ENCODE results near the gene PLCG2. TPM values are rescaled to one million over a fixed set of nuclear protein-coding genes. Genes with fewer than 3 reads are reported as not detected.
"Not testable (repeated sequence)": the region's sequence is repeated elsewhere in the genome, so short reads cannot be mapped to it uniquely, and the experiment has no call there.

Gene PLCG2
- total RNA-seq, 2 donors from 2014 or later: 7.4 to 13.4 TPM

GRCh38 chr16:81740169-81740568 is 38.9 kb upstream of the PLCG2 start:
- no peak overlapping the region for H3K27ac ChIP-seq
- no peak for DNase-seq (ENCODE audit: low spot score)
- no peaks in the 10 kb centered on the region for H3K36me3 ChIP-seq
- peaks cover 0 to 13% of the 10 kb centered on the region in 2 donors for H3K4me1 ChIP-seq
- no peaks in the 10 kb centered on the region for H3K27me3 ChIP-seq
- TF ChIP-seq CTCF (IDR thresholded peaks at IDR 0.05): no peak
- no peak overlapping the region for H3K4me3 ChIP-seq
- no peaks in the 10 kb centered on the region for H3K9me3 ChIP-seq

- not testable (repeated sequence) for DNase-seq (ENCODE audit: low spot score); H3K27ac ChIP-seq; H3K27me3 ChIP-seq; H3K4me3 ChIP-seq; H3K36me3 ChIP-seq; H3K9me3 ChIP-seq
- peaks cover 0 to 21% of the 10 kb centered on the region in 2 donors for H3K4me1 ChIP-seq
These were observed 37.7 kb upstream of the PLCG2 start for GRCh38 chr16:81741430-81741770.

GRCh38 chr16:81744385-81744784 is 34.7 kb upstream of the PLCG2 start:
- H3K36me3 ChIP-seq: no peaks in the 10 kb centered on the region
- H3K27me3 ChIP-seq: no peaks in the 10 kb centered on the region
- no peak for TF ChIP-seq CTCF (IDR thresholded peaks at IDR 0.05)
- peaks cover 0 to 8% of the 10 kb centered on the region in 2 donors for H3K4me1 ChIP-seq
- no peak overlapping the region for H3K4me3 ChIP-seq
- no peaks in the 10 kb centered on the region for H3K9me3 ChIP-seq
- no peak overlapping the region for H3K27ac ChIP-seq
- no peak for DNase-seq (ENCODE audit: low spot score)

DNA sequence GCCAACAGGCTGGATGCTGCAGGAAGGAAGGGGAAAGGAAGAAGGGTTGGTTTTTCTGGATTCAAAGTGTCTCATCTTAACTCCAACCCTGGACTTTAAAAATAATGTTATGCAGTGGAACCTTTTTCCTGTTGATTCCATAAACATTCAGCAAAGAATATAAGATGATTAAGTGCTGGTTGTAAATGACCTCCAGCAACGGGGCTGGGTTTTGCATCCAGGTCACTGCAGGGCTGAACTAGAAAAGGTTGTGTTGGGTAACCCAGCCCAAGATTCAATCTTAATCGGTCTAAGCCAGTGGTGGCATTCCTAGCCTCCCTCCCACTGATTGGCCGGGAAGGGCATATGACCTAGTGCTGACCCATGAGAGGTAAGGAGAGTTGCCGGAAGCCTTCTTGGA is 34.2 kb upstream of the PLCG2 start:
- Histone ChIP-seq H3K9me3 (no peaks in the 10 kb centered on the region), H3K36me3 (no peaks in the 10 kb centered on the region), H3K4me3 (no peak overlapping the region), H3K27me3 (no peaks in the 10 kb centered on the region), H3K4me1 (peaks cover 0 to 8% of the 10 kb centered on the region in 2 donors), H3K27ac (no peak overlapping the region)
- no peak for DNase-seq (ENCODE audit: low spot score)
- TF ChIP-seq CTCF (IDR thresholded peaks at IDR 0.05): no peak

DNA sequence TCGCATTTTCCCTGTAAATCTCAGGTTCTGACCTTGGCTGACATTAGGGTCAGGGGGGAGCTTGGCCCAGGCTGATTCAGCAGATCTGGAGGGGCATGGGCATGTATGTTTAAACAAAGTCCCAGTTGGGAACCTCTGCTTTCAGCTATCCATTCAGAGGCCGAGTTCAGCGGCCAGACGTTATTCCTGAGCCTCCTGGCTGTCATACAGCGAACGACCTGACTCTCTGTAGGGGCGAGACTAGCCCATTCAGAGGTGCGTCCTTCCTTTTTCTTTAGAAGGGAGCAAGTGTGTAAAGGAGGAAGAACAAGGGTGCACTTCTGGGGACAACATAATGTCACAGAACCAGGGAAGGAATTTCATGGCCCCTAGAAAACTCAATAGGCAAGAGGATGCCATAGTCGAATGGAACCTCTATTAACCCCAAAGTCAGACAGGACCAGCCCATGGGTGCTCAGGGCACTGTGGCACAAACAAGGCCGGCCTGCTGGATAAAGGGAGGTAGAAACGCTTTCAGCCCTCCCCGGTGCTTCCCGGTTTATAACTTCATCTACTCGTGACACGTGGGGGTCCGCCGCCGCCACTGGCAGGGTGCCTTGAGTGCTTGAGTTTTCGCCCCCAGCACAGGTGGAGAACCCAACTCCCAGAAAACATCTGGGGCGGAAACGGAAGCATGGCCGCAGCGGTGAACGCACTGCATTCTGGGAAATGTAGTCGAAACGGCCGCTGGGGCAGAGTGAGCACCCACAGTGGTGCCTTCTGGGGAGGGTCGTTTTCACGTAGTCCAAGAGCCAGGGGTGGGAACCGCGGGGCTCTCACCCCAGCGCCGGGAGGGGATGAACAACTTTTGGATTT is 33.2 kb upstream of the PLCG2 start:
- DNase-seq (ENCODE audit: low spot score): peak; percentile 67
- Histone ChIP-seq H3K4me1 (peaks cover 0 to 8% of the 10 kb centered on the region in 2 donors), H3K27me3 (no peaks in the 10 kb centered on the region), H3K36me3 (no peaks in the 10 kb centered on the region), H3K9me3 (no peaks in the 10 kb centered on the region), H3K4me3 (peak overlapping the region; percentile 27 to 46), H3K27ac (no peak overlapping the region)
- TF ChIP-seq CTCF (IDR thresholded peaks at IDR 0.05): peak in 1 of 2 donors; percentile 26

DNA sequence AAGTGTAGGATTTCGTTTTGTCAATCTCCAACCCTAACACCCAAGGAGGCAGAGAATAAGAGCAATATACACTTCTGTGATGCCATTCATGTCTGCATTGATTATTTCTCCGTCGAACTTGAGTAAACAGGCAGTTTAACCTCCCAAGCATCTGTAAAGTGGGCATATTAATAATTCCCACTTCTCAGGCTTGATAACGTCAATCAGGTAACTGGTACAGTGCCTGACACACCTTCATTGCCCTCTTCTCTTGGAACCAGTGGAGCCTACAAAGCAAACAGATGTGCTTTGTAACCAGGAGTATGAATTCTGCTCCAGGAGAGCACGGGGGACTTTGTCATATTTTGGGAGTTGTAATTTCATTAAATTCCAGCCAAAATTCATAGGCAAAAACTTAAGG is 32.5 kb upstream of the PLCG2 start:
- Histone ChIP-seq H3K27me3 (no peaks in the 10 kb centered on the region), H3K9me3 (no peaks in the 10 kb centered on the region), H3K4me3 (peak overlapping the region; percentile 27 to 46), H3K36me3 (no peaks in the 10 kb centered on the region), H3K4me1 (peaks cover 0 to 8% of the 10 kb centered on the region in 2 donors), H3K27ac (no peak overlapping the region)
- TF ChIP-seq CTCF (IDR thresholded peaks at IDR 0.05): no peak
- DNase-seq (ENCODE audit: low spot score): no peak

All from right atrium auricular region (tissue), 2 donors.